Melanocyte of skin (primary cell): Measurements from ENCODE around the gene HEY2. TPM values are rescaled to one million over a fixed set of nuclear protein-coding genes. Genes with fewer than 3 reads are reported as not detected.

Experiments
- total RNA-seq, 2 donors: library from RNA; depleted of rRNA; stranded (reverse); fragments of >200 nt; gene quantifications; 2 replicates each; pipeline ENCODE4 v1.2.3, GENCODE V29; 2012

The HEY2 gene
- total RNA-seq = under 1 TPM in 1 of 2 donors, not detected in 1; 0.34 TPM

DNA sequence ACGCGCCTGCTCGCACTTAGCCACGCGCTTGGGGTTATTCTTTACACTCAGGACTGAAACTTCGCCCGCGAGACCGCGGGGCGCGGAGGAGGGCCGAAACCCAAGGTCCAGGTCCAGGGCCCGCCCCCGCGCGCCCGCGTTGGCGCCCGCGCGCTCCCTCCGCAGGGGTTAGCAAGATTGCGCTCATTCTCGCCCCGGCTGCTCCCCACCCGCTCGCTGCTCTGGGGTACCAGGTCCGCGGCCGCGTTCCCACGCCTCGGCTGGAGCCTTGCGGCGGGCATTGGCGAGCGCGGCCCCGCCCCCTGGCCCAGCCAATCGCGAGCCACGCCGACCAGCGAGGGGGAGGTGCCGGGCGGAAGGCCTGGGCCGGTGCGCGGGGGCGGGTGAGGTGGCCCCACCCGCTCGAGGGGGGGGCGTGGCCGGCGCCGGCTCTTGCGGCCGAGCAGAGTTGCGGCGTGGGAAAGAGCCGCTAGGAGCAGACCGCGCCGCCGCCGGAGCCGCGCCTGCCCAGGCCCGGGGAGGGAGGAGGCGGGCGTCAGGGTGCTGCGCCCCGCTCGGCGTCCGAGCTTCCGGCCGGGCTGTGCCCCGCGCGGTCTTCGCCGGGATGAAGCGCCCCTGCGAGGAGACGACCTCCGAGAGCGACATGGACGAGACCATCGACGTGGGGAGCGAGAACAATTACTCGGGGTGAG is at the start of gene HEY2:
HEY2 (plus strand) TSS at position 460 of the 692 bp plus-strand sequence; CDS start at position 605, 145 bp downstream.

DNA sequence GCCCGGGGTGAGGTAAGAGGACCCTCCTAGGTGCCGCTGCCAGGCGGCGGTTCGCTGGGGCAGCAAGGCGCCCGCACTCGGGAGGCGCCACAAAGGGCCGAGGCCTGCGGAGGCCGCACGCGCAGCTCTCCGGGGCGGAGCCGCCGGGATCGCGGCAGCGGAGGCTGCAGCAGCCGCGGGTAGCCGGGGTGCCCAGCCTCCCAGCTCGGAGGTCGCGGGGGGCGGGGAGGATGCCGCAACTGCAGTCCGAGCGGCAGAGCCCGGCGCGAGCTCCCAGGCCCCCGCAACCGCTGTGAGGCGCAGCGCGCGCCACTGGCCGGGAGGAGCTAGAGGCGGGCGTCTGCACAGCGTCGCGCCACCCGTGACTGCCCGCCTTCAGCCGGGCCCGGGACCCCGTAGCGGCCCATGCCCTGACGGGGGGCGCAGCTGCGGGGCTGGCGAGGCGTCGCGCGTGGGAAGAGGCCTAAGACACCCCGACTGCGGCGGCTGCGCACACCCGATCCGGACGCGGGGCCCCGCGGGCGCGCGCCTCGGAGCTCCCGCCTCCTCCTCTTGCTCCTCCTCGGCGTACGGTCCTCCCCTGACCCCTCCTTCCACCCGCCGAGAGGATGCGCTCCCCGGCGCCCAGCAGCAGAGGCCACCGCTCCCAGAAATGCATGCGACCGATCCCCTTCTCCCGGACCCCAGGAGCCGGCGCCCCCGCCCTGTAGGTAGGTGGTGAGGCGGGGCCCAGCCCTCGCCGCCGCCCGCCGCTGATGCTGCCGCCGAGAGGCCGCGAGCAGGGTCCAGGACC is 41.1 kb downstream of the HEY2 start, which contains the start of gene NCOA7:
NCOA7 (plus strand) TSS at position 603 of the 793 bp plus-strand sequence. CDS start 24,395 bp downstream, outside the sequence.

Other genes starting within 250 kb of the HEY2 start
- gene NCOA7, start 41.3 kb downstream of the HEY2 start, total RNA-seq = 10 to 100 TPM; 10.7 to 24.0 TPM
- gene HINT3, start 207.1 kb downstream of the HEY2 start, total RNA-seq = 10 to 100 TPM; 17.9 to 18.3 TPM
- 10 to 100 TPM; 16.9 to 18.3 TPM for gene TRMT11, start 236.9 kb downstream of the HEY2 start, total RNA-seq